Measurements from ENCODE around the gene MED16. TPM values are rescaled to one million over a fixed set of nuclear protein-coding genes. Genes with fewer than 3 reads are reported as not detected.
A peak's percentile ranks its signal among the peaks of the same experiment; 100 is the strongest.
"Not testable (repeated sequence)": the region's sequence is repeated elsewhere in the genome, so short reads cannot be mapped to it uniquely, and the experiment has no call there.

MED16 gene
- total RNA-seq, 2 donors from 2014 or later = 25.4 to 27.4 TPM

- DNase-seq; intact Hi-C loops (cut with DNase I); ATAC-seq: not testable (repeated sequence)
Observed at GRCh38 chr19:878751-879561, 14.0 kb downstream of the MED16 start.

- ATAC-seq; DNase-seq; intact Hi-C loops (cut with DNase I): not testable (repeated sequence)
Observed at GRCh38 chr19:877992-878660, 14.9 kb downstream of the MED16 start.

- intact Hi-C loops (cut with DNase I) = no loop called here
- DNase-seq (no peak), ATAC-seq (no peak)
Observed at GRCh38 chr19:876780-877314, 16.1 kb downstream of the MED16 start.

GRCh38 chr19:876089-876488, 16.9 kb downstream of the MED16 start:
- no peak for ATAC-seq
- DNase-seq = no peak
- intact Hi-C loops (cut with DNase I) = no loop called here

- ATAC-seq = no peak
- DNase-seq = no peak
- intact Hi-C loops (cut with DNase I) = no loop called here
Observed at GRCh38 chr19:875265-875879, 17.6 kb downstream of the MED16 start.

- ATAC-seq (no peak), DNase-seq (no peak)
- intact Hi-C loops (cut with DNase I) = no loop called here
Observed at GRCh38 chr19:873561-874041, 19.4 kb downstream of the MED16 start.

- intact Hi-C loops (cut with DNase I) = no loop called here
- ATAC-seq = peak in 1 of 2 donors; percentile 18
- DNase-seq = no peak
Observed at GRCh38 chr19:873084-873483, 19.9 kb downstream of the MED16 start.

- DNase-seq (peak; percentile 70), ATAC-seq (peak in 1 of 2 donors; percentile 23)
- intact Hi-C loops (cut with DNase I) = no loop called here
Observed at GRCh38 chr19:872266-872951, 20.6 kb downstream of the MED16 start.

- intact Hi-C loops (cut with DNase I) = no loop called here
- no peak for DNase-seq
- no peak for ATAC-seq
Observed at GRCh38 chr19:871446-872265, 21.3 kb downstream of the MED16 start.

- ATAC-seq (peak; percentile 10 to 36), DNase-seq (peak; percentile 74)
Observed at GRCh38 chr19:870963-871401, 22.0 kb downstream of the MED16 start.

GRCh38 chr19:870314-870713, 22.7 kb downstream of the MED16 start:
- DNase-seq (no peak), ATAC-seq (no peak)
- intact Hi-C loops (cut with DNase I) = no loop called here

More at GRCh38 chr19:870963-871401, 22.0 kb downstream of the MED16 start:
- intact Hi-C loops (cut with DNase I) = no loop called here

GRCh38 chr19:869245-870177, 23.5 kb downstream of the MED16 start:
- peak; percentile 79 for DNase-seq
- ATAC-seq = peak; percentile 46 to 58
- intact Hi-C loops (cut with DNase I) = no loop called here

GRCh38 chr19:868458-869244, 24.3 kb downstream of the MED16 start:
- intact Hi-C loops (cut with DNase I) = no loop called here
- ATAC-seq = no peak
- no peak for DNase-seq

GRCh38 chr19:867855-868457, 25.0 kb downstream of the MED16 start:
- ATAC-seq (no peak), DNase-seq (no peak)
- intact Hi-C loops (cut with DNase I) = no loop called here

- intact Hi-C loops (cut with DNase I) = no loop called here
- peak in 1 of 2 donors; percentile 12 for ATAC-seq
- no peak for DNase-seq
Observed at GRCh38 chr19:867301-867793, 25.6 kb downstream of the MED16 start.

GRCh38 chr19:866769-867300, 26.2 kb downstream of the MED16 start:
- intact Hi-C loops (cut with DNase I) = no loop called here
- ATAC-seq (no peak), DNase-seq (no peak)
